Hepatocyte (in vitro differentiated cells): ENCODE data around the gene AP3B2.

Source experiments
- EZH2 ChIP-seq: fragments of 200-600 bp; sonication (generic); IDR thresholded peaks from 2 replicates; pipeline ENCODE4 v1.6.1; 2016; ENCODE audit warnings: antibody characterized with exemption, mild to moderate bottlenecking, borderline replicate concordance
- TF ChIP-seq, protein P1 (sequence below): fragments of 200-600 bp; sonication (generic); IDR thresholded peaks from 2 replicates; pipeline ENCODE4 v1.5.1; 2016; ENCODE audit warnings: antibody characterized with exemption, mild to moderate bottlenecking; ENCODE audit not compliant: poor library complexity

DNA sequence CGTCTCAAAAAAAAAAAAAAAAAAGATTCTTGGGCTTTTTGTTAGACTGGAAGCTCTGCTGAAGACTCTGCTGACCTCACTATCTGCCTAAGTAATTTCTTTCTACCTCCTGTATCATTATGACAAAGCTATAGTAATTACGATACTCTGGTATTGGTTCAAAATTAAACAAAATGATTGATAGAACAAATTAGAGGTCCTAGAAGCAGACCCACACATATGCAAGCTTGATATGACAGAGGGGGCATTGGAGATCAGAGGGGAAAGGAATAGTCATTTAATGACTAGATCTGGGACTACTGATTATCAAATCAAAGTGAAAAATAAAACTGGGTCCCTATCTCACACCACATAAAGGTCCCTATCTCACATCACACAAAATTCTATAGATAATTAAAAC lies 21.9 kb upstream of the AP3B2 start:
- TF ChIP-seq, protein P1, sequence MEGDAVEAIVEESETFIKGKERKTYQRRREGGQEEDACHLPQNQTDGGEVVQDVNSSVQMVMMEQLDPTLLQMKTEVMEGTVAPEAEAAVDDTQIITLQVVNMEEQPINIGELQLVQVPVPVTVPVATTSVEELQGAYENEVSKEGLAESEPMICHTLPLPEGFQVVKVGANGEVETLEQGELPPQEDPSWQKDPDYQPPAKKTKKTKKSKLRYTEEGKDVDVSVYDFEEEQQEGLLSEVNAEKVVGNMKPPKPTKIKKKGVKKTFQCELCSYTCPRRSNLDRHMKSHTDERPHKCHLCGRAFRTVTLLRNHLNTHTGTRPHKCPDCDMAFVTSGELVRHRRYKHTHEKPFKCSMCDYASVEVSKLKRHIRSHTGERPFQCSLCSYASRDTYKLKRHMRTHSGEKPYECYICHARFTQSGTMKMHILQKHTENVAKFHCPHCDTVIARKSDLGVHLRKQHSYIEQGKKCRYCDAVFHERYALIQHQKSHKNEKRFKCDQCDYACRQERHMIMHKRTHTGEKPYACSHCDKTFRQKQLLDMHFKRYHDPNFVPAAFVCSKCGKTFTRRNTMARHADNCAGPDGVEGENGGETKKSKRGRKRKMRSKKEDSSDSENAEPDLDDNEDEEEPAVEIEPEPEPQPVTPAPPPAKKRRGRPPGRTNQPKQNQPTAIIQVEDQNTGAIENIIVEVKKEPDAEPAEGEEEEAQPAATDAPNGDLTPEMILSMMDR = no peak
- no peak for TF ChIP-seq EZH2
